ENCODE measurements around the gene SEPTIN8.

Gene SEPTIN8

DNA sequence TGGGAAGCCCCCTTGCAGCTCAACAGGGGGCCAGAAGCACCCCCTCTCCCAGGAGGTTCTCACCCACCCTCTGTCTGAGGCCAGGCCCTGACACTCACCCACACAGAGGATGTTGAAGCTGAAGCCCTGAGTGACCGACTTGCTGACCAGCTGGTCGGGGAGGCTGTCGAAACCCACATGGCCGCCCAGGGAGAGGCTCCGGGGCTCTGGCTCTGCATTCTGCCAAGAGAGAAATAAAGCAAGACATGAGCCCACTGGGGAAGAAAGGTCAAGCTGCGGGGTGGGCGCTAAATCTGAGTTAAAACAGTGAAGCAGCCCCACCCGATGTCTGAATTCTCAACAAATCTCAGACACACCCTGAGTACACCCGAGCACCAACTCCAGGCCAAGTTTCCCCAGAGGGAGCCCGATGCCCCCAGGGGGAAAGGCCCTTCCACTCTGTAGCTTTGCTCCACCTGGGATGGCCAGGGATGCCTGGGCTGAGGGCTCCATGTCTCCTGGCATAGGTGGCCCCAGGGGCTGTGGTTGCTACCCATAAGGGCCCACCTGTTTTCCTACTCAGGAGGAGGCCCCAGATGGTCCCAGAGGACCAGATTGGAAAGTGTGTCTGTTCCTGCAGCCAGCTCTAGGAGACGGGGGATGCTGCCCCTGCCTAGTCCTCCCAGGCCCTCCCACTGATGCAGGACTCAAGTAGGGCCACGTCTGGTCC lies 11.6 kb downstream of the SEPTIN8 start:
- no peak for DNase-seq (ENCODE audit: low read depth in 2 of 2, low spot score in 1 of 2)

- no peak for DNase-seq (ENCODE audit: low read depth in 2 of 2, low spot score in 1 of 2)
These were observed 12.3 kb downstream of the SEPTIN8 start for GRCh38 chr5:132764671-132765238.

DNA sequence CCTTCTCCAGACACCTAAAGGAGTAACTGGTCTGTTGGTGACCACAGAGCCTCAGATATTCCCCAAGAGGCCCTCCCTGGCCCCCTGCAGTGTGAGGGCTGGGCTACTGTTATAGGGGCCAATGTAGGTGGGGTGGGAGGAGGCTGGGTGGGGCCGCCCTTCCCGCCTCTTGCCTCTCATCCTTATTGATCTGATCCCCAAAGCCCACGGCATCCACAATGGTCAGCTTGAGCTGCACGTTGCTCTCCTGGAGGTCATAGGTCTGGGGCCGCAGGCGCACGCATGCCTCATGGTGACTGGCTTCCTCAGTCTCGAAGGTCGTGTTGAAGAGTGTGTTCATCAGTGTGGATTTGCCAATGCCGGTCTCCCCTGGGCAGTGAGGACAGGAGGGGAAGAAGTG lies 13.0 kb downstream of the SEPTIN8 start:
- no peak for DNase-seq (ENCODE audit: low read depth in 2 of 2, low spot score in 1 of 2)

GRCh38 chr5:132763181-132764036 lies 13.6 kb downstream of the SEPTIN8 start:
- DNase-seq (ENCODE audit: low read depth in 2 of 2, low spot score in 1 of 2) = no peak

- no peak for DNase-seq (ENCODE audit: low read depth in 2 of 2, low spot score in 1 of 2)
These were observed 14.6 kb downstream of the SEPTIN8 start for GRCh38 chr5:132762246-132763000.

DNA sequence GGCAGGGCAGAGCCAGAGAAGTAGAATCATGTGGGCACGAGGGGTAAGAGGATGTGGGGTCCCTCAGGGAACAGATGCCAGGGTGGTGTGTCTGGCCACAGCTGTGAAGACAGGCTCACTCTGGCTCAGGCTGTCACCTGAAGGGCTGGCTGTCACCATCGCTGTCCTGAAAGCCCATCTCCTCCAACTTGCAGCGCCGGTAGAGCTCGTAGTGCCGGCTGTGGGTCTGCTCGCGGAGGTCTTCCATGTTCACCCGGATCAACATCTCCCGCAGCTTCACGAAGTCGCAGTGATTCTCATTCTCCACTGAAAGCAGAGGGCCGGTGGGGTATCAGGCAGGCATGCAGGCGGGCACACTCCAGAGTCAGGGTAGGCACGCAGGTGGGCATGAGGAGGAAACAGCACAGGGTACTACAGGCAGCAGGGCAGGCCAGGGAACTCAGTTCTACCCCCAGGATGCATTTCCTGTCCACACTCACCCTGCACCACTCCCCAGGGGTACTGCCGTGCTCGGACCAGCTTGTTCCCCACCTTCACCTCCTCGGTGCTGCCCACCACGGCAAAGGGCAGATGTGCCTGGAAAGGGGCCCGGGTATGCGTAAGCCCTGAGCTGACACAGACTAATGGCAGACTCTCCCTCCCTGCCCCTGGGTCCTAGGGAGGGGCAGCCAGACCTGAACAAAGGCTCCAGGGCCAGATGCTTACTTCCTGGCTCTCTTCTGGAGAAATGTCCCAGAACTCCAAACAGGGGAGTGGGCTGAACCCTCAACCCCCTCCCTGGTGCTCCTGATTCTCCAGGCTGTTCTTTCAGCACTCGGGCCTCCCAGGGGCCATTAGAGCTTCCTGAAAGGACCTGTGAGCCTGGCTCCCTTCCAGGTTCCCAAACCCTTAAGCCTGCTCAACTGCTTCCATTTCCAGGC lies 15.5 kb downstream of the SEPTIN8 start:
- DNase-seq (ENCODE audit: low read depth in 2 of 2, low spot score in 1 of 2) = no peak

DNA sequence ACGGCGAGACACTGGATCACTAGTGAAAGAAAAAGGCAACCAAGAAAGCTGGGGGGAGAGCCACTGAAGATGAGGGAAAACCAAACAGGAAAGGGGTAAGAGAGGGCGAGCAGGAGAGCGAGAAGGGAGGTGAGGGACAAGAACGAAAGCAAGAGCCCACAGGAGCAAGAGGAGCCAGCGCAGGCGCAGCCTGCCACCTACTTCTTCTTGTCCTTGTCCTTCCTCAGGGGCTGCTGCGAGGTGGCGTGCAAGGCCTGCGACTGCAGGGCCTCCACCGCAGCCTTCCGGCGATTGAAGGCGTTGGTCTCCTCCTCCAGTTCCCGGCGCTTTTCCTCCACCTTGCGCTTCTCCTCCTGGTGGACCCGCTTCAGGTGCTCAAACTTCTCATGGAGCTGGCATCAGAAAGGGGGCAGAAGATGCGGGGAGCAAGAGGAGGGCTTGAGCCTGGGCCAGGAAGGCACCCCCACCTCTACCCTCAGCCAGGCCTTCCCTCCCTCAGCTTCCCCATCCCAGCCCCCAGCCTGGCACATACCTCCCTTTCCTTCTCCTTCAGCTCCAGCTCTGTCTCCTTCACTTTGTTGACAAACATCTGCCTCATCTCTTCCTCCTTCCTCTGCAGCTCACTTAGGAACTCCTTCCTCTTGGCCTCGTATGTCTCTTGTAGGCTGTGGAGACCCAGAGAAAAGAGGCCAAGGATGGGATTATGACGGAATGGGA lies 16.3 kb downstream of the SEPTIN8 start:
- DNase-seq (ENCODE audit: low read depth in 2 of 2, low spot score in 1 of 2) = no peak

GRCh38 chr5:132760049-132760420 lies 17.0 kb downstream of the SEPTIN8 start:
- no peak for DNase-seq (ENCODE audit: low read depth in 2 of 2, low spot score in 1 of 2)

DNA sequence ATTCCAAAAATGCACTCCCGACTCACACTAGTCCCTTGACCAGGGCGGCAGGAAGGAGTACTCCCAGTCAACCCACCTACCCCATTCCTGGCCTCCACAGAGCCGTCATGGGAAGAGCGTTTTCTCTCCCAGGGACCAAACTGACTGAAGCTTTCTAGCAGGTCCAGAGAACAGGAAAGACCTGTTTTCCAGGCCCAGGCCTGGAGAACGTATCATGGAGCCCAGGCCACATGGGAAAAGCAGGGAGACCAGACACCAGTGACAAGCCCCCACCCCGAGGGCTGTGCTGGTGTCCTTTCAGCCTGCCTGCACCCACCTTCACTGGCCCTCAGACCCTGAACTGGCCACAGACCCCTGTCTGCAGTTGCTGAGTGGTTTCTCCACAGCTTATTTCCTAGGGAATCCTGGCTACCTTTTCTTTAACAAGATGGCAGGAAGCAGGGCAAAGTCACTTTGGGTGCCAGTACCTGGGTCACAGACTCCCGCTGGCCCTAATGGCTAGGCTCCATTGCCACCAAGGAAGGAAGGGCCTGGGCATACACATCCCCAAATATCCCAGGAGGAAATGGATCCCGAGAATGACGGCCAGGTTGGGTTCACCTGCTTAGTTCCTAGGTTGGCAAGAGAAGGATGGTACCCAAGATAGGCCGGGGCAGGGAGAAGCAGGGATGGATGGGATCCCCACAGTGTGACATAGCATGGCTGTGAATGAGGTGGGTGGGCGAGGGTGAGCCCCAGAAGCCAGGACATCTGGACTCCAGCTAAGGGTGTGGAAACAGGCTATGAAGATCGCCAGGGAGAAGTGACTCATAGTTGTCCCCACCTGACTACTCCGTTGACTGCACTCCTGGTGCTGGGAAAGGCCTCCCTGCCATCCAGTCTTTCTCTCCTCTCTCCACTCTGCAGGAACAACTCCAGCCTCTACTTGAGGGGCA lies 17.7 kb downstream of the SEPTIN8 start:
- no peak for DNase-seq (ENCODE audit: low read depth in 2 of 2, low spot score in 1 of 2)

- no peak for DNase-seq (ENCODE audit: low read depth in 2 of 2, low spot score in 1 of 2)
These were observed 18.6 kb downstream of the SEPTIN8 start for GRCh38 chr5:132758451-132758850.

GRCh38 chr5:132756542-132756941 lies 20.5 kb downstream of the SEPTIN8 start:
- no peak for DNase-seq (ENCODE audit: low read depth in 2 of 2, low spot score in 1 of 2)

- DNase-seq (ENCODE audit: low read depth in 2 of 2, low spot score in 1 of 2) = no peak
These were observed 22.1 kb downstream of the SEPTIN8 start for GRCh38 chr5:132754947-132755346.

DNA sequence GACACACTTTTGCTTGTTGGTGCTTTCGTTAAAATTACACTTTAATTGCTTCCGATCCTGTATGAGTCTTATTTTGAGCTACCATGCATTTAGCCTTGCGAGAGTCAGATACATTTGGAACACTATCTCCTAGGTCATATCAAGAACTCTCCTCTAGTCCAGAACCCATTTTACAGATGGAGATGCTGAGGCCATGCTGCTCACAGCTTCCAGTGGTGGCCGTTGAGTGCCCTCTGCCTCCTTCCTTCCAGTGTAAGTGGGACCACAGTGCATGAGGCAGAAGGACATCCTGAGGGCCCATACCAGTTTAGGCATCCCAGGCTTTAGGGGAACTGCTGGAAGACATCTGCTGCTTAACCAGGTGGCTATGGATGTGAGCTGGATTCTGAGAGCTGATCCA lies 22.9 kb downstream of the SEPTIN8 start:
- DNase-seq (ENCODE audit: low read depth in 2 of 2, low spot score in 1 of 2) = no peak

GRCh38 chr5:132753135-132753987 lies 23.7 kb downstream of the SEPTIN8 start:
- no peak for DNase-seq (ENCODE audit: low read depth in 2 of 2, low spot score in 1 of 2)

GRCh38 chr5:132752581-132753125 lies 24.4 kb downstream of the SEPTIN8 start:
- DNase-seq (ENCODE audit: low read depth in 2 of 2, low spot score in 1 of 2) = no peak

DNA sequence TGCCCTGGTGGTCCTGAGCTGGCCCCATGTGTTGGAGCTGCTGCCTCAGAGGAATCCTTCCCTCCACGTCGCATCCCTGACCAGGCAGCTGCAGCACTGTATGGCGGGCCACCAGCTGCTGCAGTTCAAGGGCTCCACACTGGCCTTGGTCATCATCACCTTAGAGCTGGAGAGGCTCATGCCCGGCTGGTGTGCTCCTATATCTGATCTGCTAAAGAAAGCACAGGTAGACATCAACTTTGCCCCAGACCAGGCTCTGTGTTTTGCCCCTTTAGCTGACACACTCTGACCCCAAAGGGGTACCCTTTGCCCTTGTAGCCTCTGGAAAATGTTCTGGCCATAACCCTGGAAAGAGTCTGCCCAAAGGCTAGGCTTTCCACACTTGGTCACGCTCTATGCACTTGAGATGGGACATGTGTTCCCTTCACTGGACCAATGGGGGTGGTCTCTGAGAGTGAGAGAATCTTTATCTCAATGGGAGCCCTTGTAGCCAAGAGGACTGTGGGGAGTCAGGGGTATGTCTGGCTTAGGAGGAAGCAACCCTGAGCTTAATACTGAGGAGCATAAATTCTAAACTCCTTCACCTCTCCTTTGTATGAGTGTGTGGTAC lies 25.0 kb downstream of the SEPTIN8 start:
- no peak for DNase-seq (ENCODE audit: low read depth in 2 of 2, low spot score in 1 of 2)

DNA sequence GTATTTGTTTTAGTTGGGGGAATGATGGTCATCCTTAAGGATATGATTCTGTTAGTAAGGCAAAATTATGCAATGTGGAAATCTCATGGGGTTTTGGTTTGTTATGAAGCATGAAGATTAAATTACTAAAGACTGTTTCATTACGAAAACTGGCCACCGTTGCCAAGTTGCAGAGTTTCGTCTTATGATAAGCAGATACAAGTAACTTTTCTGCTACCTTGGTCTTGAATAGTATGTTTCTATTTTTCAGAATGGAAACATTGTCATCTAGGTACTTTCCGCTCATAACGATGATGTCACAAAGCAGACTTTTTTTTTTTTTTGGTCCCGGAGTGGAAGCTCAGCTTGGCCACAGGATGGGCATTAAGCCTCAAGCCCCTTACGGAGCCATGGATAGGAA lies 25.6 kb downstream of the SEPTIN8 start:
- DNase-seq (ENCODE audit: low read depth in 2 of 2, low spot score in 1 of 2) = no peak

All from stimulated activated CD8-positive, alpha-beta memory T cell treated with anti-CD3 and anti-CD28 coated beads, Interleukin-4, amount 100 ng/mL, for 1 hour (primary cell).